GM18526 (cell line): ENCODE data around the gene KCNH2.

Experiments
- POLR2A ChIP-seq: IDR thresholded peaks from 3 replicates; pipeline ENCODE4 v1.6.1; 2011; ENCODE audit not compliant: insufficient read length; ENCODE audit errors: extremely low read depth

Gene KCNH2

GRCh38 chr7:150945171-150945852 lies 32.8 kb downstream of the KCNH2 start:
- no peak for TF ChIP-seq POLR2A

DNA sequence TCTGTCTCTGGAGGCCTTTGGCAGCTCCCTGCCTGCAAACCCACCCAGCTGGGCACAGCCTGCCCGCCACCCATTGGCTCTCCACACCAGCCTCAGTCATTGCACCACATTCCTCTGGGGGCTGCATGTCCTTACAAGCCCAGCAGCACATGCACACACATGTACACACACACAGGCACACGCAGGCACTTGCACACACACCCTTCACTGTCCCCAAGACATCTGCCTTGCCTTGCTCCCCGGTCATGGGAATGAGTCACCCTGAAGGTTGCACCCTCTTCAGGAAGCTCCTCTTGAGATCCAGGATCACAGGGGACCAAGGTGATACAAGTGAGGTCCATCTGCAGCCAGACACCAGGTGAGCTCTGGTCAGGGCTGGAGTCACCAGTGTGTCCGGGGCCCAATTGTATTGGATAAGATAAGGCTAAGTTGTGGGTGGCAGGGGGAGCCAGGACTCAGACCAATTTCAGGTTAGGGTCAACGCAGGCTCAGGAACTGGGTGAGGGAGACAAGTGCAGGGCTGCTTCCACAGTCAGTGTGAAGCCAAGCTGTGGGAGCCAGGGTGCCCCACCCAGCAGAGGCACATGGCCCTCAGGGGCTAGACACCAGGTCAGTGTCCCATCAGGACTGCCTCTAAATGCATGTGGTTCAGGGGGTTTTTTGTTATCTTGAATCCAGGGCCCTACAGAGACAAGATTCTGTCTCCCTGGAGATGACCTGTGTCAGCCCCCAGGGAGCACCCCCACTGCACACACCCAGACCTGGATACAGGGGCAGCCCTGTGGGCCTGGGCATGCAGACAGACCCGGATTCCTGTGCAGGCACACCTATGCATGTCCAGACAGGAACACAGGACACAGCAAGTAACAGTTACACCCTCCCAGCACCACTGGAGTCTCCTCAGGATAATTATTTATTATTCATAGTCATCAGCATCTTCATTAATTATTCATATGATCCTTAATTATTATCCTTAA lies 33.8 kb downstream of the KCNH2 start:
- no peak for TF ChIP-seq POLR2A

DNA sequence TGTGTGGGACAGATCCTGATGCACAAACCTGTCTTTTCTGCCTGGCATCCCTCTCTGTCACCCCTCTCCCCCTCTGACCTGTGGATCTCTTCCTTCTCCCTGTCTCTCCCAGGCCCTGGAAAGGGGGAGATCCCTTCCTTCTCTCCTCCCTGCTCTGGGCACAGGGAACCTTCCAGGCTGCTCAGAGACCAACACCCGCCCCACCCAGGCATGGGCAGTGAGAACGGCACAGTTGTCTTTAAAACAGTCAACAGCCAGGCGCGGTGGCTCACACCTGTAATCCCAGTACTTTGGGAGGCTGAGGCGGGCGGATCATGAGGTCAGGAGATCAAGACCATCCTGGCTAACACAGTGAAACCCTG lies 34.7 kb downstream of the KCNH2 start:
- no peak for TF ChIP-seq POLR2A

DNA sequence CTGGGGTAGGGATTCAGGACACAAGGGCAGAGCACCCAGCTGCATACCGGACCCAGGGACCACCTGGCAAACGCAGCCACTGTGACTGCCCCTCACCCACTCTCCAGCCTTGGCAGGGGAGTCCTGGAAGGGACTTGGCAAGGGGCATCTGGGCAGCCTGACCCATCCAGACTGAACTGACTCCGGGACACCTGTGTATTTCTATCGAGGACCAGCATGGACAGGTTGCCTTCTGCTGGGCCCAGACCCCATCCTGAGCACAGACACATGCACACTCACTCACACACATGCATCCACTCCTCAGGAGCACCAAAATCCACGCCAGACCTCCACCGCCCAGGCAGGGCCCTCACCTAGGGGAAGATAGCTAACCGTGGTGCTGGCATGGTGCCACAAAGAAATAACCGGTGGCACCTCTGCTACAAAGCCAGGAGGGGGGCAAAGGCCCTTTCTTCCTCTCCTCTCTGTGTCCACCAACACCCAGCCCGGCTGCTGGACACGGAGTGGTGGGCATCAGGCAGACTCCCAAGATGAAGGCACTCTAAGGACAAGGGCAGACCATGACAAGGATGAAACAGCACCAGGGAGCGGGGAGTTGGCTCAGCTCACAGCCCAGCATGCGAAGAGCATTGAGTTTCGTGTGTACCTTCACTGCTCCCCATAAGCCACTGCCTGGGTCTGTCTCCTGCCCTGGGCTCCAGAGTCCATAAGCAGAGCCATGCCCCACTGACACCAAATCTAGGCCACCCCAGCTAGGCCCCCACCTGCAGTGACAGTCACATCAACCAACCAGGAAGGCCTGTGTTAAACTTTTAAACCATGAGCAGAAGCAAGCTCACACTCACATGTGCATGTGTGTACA lies 35.3 kb downstream of the KCNH2 start:
- no peak for TF ChIP-seq POLR2A

DNA sequence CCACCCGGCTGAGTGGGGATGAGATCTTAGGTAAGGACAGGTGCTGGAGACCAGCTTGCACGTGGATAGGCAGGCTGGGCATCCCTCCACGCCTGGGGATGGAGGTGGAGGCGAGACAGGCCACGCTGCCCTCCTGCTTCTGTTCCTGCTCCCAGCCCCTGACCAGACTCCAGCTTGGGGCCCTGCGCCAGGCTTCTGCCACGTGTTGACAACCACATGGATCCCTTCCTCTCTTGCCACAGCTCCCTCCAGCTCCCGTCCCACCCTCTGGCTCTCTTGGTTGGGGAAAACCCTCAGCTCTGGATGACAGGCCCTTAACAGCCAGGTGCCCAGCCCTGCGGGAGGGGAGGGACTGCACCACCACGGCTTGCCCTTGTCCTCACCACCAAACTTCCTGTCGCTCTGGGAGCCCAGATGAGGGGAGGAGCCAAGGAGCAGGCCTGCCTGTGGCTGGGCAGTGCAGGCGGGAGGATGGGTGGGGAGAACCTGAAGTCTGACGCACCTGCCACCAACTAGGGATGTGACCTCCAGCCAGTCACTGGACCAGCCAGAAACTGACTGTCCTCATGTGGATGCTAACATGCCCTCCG lies 36.0 kb downstream of the KCNH2 start:
- TF ChIP-seq POLR2A: no peak

DNA sequence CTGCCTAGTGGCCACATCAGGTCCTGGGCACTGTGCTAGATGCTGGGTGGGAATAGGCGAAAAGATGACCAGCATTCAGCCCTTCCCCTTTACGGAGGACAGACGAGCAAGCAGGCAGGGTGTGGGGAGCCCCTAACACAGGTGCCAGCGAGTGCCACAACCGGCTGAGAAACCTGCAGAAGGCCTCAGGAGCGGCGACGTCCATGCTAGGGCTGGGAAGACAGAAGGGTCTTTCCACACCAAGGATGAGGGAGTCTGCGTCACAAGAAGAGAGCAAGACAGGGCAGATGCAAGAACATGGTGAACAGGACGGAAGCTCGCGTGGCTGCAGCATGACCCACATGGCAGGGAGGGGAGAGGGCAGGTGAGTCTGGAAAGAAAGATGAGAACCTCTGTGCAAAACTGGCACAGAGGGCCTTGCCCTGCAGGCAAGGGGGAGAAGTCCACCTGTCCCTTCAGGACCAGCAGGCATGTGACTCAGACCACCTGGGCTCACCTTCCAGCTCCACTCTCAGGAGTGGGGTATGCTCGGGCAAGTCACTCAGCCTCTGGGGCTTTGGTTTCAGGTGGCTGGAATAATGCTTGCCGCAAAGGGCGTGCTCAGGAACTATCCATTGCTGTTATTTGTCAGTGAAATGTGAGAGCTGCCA lies 36.6 kb downstream of the KCNH2 start:
- TF ChIP-seq POLR2A: no peak

DNA sequence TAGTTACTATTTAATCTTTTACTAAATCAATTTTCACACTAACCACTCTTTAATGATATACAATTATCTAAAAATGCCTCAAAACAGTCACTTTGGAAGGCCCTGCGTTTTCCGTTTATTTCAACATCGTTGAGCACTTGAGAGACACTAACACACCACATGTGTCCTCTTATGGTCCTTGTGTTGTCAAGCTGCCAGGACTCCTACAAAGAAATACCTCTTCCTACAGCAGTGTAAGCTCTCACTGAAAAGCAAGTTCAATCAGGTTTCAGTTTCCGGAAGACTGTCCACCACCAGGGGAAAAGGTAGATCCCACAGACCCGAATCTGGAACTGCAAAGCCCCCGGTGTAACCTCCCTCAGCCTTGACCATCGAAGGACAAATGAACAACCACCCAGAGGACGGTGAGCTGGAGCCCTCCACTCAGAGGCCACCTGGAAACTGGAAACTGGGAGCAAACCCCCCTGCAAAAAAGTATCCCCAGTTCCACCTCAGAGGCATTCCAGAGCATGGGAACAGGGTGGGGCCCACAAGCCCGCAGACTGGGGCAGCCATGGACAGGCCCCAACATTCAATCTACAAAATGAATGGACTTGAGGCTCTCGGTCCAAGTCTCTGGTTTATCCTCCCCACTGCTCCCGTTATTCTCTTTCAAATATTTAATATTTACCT lies 37.6 kb downstream of the KCNH2 start:
- no peak for TF ChIP-seq POLR2A

- TF ChIP-seq POLR2A: no peak
Measured at GRCh38 chr7:150939466-150939865, 38.7 kb downstream of the KCNH2 start.

GRCh38 chr7:150939052-150939451 lies 39.1 kb downstream of the KCNH2 start:
- TF ChIP-seq POLR2A: no peak

DNA sequence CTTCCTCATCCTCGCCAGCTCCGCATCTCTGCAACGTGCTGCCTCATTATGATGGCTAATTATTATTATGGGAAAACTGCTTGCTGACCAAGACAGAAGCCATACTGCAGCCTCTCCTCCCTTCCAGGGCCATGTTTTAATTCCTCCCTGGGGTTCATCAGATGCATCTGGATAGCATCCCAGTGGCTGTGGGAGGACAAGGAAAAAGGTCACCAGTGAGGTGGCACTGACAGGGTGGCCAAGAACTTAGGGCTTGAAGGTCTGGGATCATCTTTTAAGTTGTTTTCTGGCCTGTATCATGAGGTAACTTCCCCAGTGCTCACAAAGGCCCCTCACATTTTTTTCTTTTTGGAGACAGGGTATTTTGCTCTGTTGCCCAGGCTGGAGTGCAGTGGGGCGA lies 39.6 kb downstream of the KCNH2 start:
- TF ChIP-seq POLR2A: no peak

DNA sequence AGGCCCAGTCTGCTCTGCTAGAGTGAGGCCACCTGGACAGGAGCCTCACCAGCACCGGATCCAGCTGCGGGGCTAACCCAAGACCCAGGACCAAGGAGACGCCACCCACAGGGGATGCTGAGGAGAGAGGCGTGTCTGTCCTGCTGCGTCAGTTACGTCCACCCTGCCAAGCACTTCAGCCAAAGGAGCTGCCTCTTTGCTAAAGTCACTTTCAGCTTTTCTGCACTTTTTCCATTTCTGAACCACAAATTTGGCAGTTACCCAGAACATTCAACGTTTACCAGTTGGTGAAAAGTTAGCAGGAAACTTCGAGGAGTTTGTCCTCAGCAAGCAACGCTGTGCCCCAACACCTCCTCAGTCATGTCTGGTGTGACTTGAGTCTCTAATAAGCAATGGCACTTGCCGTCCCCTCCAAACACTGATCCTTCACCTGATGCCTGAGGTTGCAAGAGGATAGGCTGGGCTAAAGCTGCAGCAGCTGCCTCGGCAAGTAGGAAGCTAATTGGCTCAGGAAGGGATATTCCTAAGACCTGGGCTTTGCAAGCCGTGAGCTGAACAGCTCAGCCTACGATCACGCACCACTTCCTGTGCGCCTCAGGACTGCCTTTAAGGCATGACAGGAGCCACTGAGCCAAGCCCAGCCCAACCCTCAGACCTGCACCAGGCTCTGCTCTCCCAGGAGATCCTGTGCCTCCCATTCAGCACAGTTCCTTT lies 40.1 kb downstream of the KCNH2 start:
- TF ChIP-seq POLR2A: no peak

DNA sequence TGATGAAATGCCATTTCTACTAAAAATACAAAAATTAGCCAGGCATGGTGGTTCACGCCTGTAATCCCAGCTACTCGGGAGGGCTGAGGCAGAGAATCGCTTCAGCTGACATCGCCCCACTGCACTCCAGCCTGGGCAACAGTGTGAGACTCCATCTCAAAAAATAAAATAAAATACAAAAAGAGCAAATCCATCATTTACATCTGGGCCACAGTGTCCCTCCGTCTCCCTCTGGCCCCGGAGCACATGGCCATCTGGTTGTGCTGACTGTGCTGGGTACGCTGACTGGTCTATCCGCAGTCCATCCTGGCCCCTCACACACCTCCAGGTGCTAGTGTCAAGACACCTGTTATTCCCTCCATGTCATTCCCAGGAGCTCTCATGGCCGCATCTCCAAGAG lies 42.1 kb downstream of the KCNH2 start:
- no peak for TF ChIP-seq POLR2A

DNA sequence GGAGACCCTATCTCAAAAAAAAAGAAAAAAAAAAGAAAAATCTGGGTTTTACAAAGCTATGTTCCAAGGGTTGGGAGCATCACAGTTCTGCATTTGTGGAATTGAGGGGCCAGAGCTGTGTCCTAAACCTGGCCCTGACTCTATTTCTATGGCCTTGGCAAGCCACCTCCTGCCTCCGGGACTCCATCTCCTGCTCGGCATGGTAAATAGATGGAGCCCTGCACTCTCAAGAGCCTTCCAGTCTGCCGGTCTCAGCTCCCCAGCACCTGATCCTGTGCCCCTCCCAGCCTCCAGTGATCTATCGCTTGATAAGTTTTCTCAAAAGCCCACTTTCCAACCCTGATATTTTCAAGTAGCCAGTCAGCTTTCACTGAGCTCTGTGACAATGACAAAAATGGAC lies 43.0 kb downstream of the KCNH2 start:
- no peak for TF ChIP-seq POLR2A
